ENCODE data around the gene HDAC4.

Gene HDAC4

GRCh38 chr2:239111401-239112100 is 289.3 kb downstream of the HDAC4 start:
- DNase-seq, result no peak

DNA sequence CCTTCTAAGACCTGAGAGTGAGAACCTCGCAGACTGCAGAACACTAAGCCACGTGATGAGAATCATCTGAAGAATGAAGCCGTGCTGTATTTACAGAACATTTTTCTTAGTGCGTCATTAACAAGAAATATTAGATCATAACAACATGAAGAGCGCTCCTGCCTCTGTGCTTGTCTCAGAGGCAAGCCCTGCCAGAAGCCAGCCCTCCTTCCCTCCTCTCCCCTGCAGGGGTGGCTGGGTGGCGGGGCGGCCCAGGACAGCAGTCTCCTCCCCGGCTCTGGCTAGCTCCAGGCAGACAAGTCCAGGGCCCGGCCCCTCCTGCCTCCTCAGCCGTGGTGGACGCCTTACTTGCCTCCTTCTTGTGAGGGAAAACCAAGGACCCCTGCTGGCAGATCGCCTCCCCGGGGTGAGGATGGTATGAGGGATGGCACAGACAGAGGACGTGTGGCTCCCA is 290.2 kb downstream of the HDAC4 start:
- DNase-seq, result no peak

DNA sequence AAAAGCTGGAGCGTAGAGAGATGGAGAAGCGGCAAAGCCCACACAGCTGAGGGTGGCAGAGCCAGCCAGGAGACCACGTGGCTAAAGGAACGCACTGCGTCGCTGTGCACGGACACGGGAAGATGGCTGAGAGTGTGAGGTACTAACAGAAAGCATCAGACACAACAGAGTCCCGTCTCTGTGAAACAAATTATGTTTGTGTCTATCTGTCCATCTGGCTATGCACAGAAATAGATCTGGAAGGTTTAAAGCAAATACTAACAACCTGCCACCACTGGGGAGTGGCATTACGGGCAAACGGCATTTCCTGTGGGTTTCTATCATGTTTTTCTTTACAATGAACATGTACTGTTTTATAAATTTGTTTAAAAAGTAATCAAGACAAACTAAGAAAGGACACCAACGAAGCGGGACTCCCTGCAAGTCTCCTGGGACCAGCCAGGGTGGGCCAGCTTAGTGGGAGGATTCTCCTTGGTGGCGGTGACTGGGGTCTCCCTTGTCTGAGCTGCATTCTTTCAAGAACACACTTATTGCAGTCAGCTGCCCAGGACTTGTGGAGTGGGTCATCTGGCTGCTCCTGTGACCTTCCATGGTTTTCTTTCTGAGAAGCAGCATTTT is 290.8 kb downstream of the HDAC4 start:
- no peak for DNase-seq

DNA sequence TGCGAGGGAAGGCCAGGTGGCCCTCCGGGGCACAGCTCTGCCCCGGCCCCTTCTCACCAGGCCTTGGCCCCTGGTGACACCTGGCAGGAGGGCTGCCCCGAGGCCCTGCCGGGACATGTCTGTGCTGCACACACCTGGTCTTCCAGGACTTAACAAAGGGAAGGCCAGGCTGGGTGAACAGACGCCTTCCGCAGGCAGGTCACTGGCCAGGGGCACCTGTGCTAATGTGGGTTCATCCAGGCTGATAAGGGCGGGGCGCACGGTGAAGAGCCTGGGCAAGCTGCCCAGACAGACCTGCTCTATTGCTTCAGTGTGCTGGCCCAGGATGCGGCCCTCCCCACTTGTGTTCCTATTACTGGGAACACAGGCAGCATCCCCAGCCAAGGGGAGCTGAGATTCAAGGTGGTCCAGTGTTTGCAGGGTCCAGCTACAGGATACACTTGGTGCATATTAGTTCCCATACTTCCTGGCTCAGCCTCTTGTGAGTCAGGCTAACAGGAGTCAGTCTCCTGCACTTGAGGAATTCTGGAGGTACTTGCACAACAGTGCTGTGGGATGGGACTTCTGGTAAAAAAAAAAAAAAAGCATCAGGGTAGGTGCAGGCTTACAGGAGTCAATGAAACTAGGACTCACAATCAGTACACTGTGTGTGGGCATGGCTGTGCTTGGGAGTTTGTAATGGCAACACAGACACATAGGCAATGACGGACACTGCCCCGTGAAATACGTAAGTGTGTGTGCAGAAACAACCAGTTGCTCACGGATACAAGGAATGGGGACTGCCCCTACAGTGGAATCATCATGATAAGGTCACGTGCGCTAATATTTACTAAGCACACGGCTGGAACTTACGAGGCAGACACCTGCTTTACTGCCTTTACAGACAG is 291.5 kb downstream of the HDAC4 start:
- no peak for DNase-seq

DNA sequence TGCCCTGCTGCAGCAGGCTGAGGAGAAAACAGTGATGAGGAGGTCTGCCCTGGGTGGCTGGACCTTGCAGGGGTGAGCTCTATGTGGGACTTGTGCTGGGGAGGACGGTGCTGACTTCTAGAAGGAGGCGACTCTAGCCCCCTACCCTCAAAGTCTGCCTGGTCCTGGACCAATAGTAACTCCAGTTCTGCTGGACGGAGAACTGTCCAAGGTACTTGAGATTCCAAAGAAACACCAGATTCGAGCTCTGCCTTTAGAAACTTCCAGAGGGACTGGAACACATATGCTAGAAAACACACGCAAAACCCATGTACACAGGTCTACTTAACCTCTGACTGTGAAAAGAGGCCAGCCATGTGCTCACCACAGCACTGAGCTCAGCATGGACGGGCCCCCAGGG is 292.4 kb downstream of the HDAC4 start:
- DNase-seq, result no peak

- DNase-seq, result no peak
Observed at GRCh38 chr2:239107936-239108335, 292.9 kb downstream of the HDAC4 start.

DNA sequence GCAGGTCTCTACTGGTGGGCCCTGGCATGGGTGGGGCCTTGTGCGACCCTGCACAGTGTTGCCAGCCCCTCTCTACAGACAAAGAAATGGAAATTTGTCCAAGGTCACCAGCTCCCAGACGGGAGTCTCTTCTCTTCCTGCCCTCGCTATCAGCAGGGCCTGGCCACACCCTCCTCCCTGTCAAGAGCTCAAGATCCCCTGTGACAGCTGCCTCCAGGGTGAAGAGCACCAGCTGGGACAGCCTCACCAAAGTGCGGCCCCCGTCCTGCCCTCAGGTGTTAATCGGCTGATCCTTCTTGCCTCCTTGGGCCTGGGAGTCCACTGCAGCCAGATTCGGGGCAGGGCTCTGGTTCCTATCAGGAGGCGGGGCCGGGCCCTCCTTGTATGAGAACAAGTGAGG is 293.9 kb downstream of the HDAC4 start:
- no peak for DNase-seq

DNA sequence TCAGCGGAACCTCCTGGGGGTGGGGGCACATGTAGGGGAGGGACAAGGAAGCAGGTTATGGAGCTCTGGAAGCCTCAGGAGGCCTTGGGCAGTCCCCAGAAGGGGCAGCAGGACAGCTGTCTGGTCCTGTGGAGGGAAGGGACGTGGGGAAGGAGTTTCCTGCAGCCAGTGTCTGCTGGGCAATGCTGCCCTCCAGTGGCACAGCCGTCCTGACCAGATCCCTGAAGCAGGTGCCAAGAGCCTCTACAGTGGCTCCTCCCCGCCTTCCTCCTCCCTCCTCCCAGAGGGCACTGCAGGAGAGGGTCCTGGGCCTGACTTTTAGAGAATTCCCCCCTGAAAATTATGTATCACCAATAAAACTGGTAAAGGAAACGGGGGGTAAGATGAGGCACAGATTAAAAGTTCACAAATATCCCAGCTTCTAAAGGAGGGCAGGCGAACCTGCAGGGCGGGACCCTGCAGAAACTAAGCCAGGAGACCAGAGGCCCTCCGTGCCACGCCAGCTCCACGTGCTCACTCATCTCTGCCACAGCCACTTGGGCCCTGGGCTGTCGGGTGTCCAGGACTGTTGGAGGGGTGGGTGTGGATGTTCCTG is 294.4 kb downstream of the HDAC4 start:
- no peak for DNase-seq

DNA sequence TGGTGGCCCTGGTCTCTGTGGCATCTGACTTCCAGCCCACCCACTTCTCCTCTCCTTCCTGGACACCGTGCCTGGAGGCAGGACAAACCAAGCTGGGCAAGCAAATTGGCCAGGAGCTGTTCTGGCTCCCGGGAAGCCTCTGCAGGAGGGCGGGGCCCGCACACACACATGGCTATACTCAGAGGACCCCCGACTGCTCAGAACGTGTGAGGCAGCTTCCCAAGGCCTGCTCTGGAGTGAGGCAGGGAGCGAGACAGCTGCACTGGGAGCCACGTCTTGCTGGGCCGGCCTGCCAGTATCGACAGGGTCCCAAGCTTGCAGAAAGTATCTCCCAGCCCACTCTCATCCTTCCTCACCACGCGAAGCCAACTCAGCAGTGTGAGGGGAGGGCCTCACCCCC is 295.6 kb downstream of the HDAC4 start:
- DNase-seq, result no peak

GRCh38 chr2:239104800-239105199 is 296.0 kb downstream of the HDAC4 start:
- no peak for DNase-seq

GRCh38 chr2:239103125-239104098 is 297.4 kb downstream of the HDAC4 start:
- DNase-seq, result no peak

- no peak for DNase-seq
Observed at GRCh38 chr2:239102266-239102665, 298.6 kb downstream of the HDAC4 start.

- no peak for DNase-seq
Observed at GRCh38 chr2:239101807-239102206, 299.0 kb downstream of the HDAC4 start.

DNA sequence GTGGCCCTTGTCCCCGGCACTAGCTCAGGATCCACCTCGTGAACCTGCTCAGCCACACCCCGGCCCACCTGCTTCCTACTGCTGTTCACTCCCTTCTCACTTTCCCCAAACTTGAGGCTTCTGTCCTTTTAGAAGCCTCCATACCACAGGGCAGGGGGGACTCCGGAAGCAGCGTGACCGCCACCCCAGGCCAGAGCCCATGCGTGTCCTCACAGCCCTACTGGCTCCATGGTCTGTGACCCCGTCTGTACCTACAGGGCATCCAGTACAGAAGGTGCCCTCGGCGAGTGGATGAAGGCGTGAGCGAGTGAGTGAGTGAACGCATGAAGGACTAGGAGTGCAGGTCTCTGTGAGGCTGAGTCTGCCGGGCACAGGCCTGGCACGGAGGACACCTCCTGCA is 299.7 kb downstream of the HDAC4 start:
- DNase-seq, result no peak

DNA sequence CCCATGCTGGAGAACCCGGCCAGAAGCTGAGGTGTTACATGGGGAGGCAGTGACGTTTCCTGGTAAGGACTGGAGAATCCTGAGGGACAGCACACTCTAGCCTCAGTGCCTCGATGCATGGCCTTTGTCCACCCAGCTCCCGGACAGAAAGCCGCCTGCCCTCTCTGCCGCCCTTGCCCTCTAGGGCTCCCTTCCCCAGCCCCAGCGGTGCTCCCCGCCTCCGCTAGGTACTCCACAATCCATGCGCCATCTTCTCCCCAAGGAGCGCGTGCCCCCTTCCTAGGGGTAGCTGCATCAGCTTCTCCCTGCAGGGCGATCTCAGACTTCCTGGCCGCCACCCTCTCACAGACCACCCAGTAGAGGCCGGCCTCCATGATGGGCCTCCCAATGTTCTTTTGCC is 301.3 kb downstream of the HDAC4 start:
- DNase-seq, result no peak

DNA sequence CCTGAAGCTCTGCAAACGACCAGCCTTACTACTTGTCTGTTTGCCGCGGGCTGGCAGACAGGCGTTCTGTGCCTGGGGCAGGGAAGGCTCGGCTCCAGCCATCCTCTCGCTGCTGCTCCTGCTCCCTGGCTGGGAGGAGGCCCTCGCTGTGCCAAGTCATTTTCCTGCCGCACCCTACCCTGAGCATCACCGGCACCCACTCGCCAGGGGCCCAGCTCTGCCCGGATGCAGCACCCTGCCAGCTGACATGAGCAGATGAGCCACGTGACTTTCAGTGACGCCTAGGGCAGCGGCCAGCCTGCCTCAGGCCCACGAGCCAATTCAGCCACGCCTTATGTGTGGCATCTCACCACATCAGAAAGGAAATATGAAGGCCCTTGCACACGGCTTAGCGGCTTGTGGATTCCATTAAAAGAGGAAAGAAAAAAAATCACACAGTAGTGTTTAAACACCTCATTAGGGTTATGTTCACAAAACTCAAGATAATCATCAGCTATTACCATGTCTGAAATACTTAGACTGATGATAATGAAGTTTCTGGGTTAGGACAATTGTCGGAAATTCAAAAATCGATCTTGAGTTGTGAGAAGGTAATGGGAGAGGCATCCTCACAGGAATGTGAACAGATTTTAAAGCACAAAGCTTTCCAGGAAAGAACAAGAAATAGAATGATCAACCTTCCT is 302.4 kb downstream of the HDAC4 start:
- no peak for DNase-seq

DNA sequence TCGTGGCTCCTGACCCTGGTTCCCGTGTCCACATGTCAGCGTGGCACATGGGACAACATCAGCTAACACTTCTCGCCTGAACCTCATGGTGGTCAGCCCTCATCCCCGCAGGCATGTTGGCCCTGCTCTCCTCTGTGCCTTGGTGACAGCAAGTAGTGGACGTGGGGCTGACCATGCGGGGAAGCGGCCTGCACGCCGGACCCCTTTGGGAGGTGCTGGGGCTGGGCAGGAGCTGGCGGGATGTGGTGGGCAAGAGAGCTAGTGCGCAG is 303.5 kb downstream of the HDAC4 start:
- DNase-seq, result no peak

- DNase-seq, result no peak
Observed at GRCh38 chr2:239096676-239097427, 304.0 kb downstream of the HDAC4 start.

GRCh38 chr2:239095460-239096081 is 305.2 kb downstream of the HDAC4 start:
- DNase-seq, result no peak

GRCh38 chr2:239094867-239095266 is 306.0 kb downstream of the HDAC4 start:
- DNase-seq, result no peak

DNA sequence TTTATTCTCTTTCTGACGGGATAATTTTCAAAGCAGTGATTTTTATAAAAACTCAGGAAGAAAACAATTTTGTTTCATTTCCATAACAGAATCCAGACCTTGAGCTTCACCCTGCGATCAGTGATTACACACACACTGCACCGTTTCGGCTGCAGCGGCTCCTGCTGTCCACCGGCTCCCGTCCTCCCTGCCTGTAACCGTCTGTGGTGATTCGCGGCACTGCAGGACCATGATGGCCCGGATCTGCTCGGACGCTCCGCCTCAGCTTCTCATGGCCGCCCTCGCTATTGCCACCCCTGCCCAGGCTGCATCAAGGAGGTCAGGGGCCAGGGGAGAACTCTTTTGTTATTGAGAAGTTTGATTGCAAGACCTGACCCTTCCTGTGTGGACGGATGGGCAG is 306.9 kb downstream of the HDAC4 start:
- no peak for DNase-seq
